SU-DHL-6 (cell line): ENCODE data around the gene KCTD1.

Experiments
- H2AFZ ChIP-seq: fragments of 200-600 bp; sonication (generic); 2 replicates; pipeline ENCODE4 v1.6.1; 2014; ENCODE audit warnings: low read depth, mild to moderate bottlenecking, moderate library complexity, mixed read lengths, antibody characterized with exemption, low read length; ENCODE audit not compliant: severe bottlenecking
- H3F3A ChIP-seq: fragments of 200-600 bp; shearing (Covaris generic); 2 replicates; pipeline ENCODE4 v1.6.0; 2016; ENCODE audit warnings: antibody characterized with exemption, mild to moderate bottlenecking; ENCODE audit not compliant: insufficient read depth
- H3K27ac ChIP-seq: fragments of 200-600 bp; sonication (generic); 2 replicates; pipeline ENCODE4 v1.5.1; 2016; ENCODE audit warnings: low read depth, mild to moderate bottlenecking, low read length, moderate library complexity, mixed read lengths
- H3K27me3 ChIP-seq: fragments of 200-600 bp; sonication (generic), shearing (Covaris generic); 2 replicates; pipeline ENCODE4 v1.6.0; 2014; ENCODE audit warnings: mild to moderate bottlenecking, low read length
- H3K36me3 ChIP-seq: fragments of 200-600 bp; sonication (generic); 2 replicates; pipeline ENCODE4 v1.6.1; 2014; ENCODE audit warnings: mild to moderate bottlenecking, low read length, mixed read lengths
- H3K4me2 ChIP-seq: fragments of 300-600, 200-600 bp; shearing (Covaris generic), sonication (generic); 2 replicates; pipeline ENCODE4 v1.6.0; 2014; ENCODE audit warnings: low read length, low read depth, mild to moderate bottlenecking; ENCODE audit not compliant: poor library complexity, severe bottlenecking
- H3K4me3 ChIP-seq: fragments of 200-600 bp; sonication (generic); 2 replicates; pipeline ENCODE4 v1.5.1; 2014; ENCODE audit warnings: antibody characterized with exemption, low read length, mild to moderate bottlenecking, mixed read lengths; ENCODE audit not compliant: insufficient read depth, poor library complexity, severe bottlenecking
- H3K79me2 ChIP-seq: fragments of 200-600 bp; sonication (generic); 2 replicates; pipeline ENCODE4 v1.6.1; 2014; ENCODE audit warnings: mild to moderate bottlenecking, low read length, moderate library complexity; ENCODE audit not compliant: insufficient read depth
- H3K9ac ChIP-seq: fragments of 200-600 bp; sonication (generic); 2 replicates; pipeline ENCODE4 v1.7.0; 2014; ENCODE audit warnings: mild to moderate bottlenecking, low read length
- H3K9me2 ChIP-seq: fragments of 200-600 bp; sonication (generic); replicated peaks from 2 replicates; pipeline ENCODE4 v1.6.1; 2014; ENCODE audit warnings: low read length; ENCODE audit not compliant: insufficient read depth
- H3K9me3 ChIP-seq: fragments of 200-600 bp; sonication (generic); 2 replicates; pipeline ENCODE4 v1.6.1; 2014; ENCODE audit warnings: low read length, mixed read lengths; ENCODE audit not compliant: insufficient read depth
- H4K20me1 ChIP-seq: fragments of 200-600 bp; sonication (generic); 2 replicates; pipeline ENCODE4 v1.6.1; 2014; ENCODE audit warnings: low read depth, mild to moderate bottlenecking, antibody characterized with exemption, low read length, moderate library complexity, mixed read lengths
- CTCF ChIP-seq: fragments of 200-600 bp; sonication (generic); IDR thresholded peaks from one replicate; pipeline ENCODE4 v1.5.1; 2017; ENCODE audit warnings: antibody characterized with exemption, mild to moderate bottlenecking, low read length, moderate library complexity; ENCODE audit not compliant: insufficient read depth, poor library complexity, severe bottlenecking
- EZH2phosphoT487 ChIP-seq: fragments of 200-600 bp; sonication (generic), shearing (Covaris generic); conservative IDR thresholded peaks from 2 replicates; pipeline ENCODE4 v1.6.1; 2018; ENCODE audit warnings: mild to moderate bottlenecking, antibody characterized with exemption, low read length, moderate library complexity, mixed read lengths

KCTD1 gene

GRCh38 chr18:26488417-26489009 is 59.8 kb downstream of the KCTD1 start:
- no peak overlapping the region for H3K27ac ChIP-seq
- no peak overlapping the region for H2AFZ ChIP-seq
- no peaks in the 10 kb centered on the region for H3K27me3 ChIP-seq
- no peaks in the 10 kb centered on the region for H3F3A ChIP-seq
- H3K9me3 ChIP-seq, result no peaks in the 10 kb centered on the region
- no peaks in the 10 kb centered on the region for H3K79me2 ChIP-seq
- no peaks in the 10 kb centered on the region for H3K36me3 ChIP-seq
- H3K9ac ChIP-seq, result no peak overlapping the region
- TF ChIP-seq EZH2phosphoT487, result no peak
- TF ChIP-seq CTCF, result no peak
- no peaks in the 10 kb centered on the region for H3K9me2 ChIP-seq
- H4K20me1 ChIP-seq, result no peaks in the 10 kb centered on the region
- no peak overlapping the region for H3K4me2 ChIP-seq
- H3K4me3 ChIP-seq, result no peak overlapping the region

GRCh38 chr18:26487437-26487836 is 60.9 kb downstream of the KCTD1 start:
- Histone ChIP-seq H3K36me3 (no peaks in the 10 kb centered on the region), H3F3A (no peaks in the 10 kb centered on the region), H3K9ac (no peak overlapping the region), H2AFZ (no peak overlapping the region), H3K9me2 (no peaks in the 10 kb centered on the region), H3K27ac (no peak overlapping the region), H4K20me1 (no peaks in the 10 kb centered on the region), H3K4me2 (no peak overlapping the region), H3K9me3 (no peaks in the 10 kb centered on the region), H3K27me3 (no peaks in the 10 kb centered on the region), H3K4me3 (no peak overlapping the region), H3K79me2 (no peaks in the 10 kb centered on the region)
- TF ChIP-seq CTCF (no peak), EZH2phosphoT487 (no peak)

GRCh38 chr18:26483633-26484032 is 64.7 kb downstream of the KCTD1 start:
- Histone ChIP-seq H3K9me3 (no peaks in the 10 kb centered on the region), H3K9me2 (no peaks in the 10 kb centered on the region), H3K4me3 (no peak overlapping the region), H3K36me3 (no peaks in the 10 kb centered on the region), H3K9ac (no peak overlapping the region), H3K27me3 (no peaks in the 10 kb centered on the region), H4K20me1 (no peaks in the 10 kb centered on the region), H2AFZ (no peak overlapping the region), H3K4me2 (no peak overlapping the region), H3K79me2 (no peaks in the 10 kb centered on the region), H3K27ac (no peak overlapping the region), H3F3A (no peaks in the 10 kb centered on the region)
- TF ChIP-seq CTCF, result no peak
